KMS-11 (cell line): Measurements from ENCODE around the gene TMEM119.

Experiments used
- H2AFZ ChIP-seq: fragments of 200-600 bp; sonication (generic); 2 replicates; pipeline ENCODE4 v1.6.1; 2016; ENCODE audit warnings: antibody characterized with exemption, mixed run types, low read depth
- H3K27ac ChIP-seq: fragments of 200-600 bp; sonication (generic); 2 replicates; pipeline ENCODE4 v1.6.1; 2016; ENCODE audit warnings: mild to moderate bottlenecking, mixed run types
- H3K27me3 ChIP-seq: fragments of 200-600 bp; sonication (generic); 2 replicates; pipeline ENCODE4 v1.6.1; 2017; ENCODE audit warnings: mild to moderate bottlenecking, low read depth, mixed run types, moderate library complexity; ENCODE audit not compliant: insufficient read depth
- H3K36me3 ChIP-seq: fragments of 200-600 bp; sonication (generic); 2 replicates; pipeline ENCODE4 v1.6.1; 2017; ENCODE audit warnings: mild to moderate bottlenecking, mixed run types; ENCODE audit not compliant: insufficient read depth
- H3K4me1 ChIP-seq: fragments of 200-600 bp; sonication (generic); 2 replicates; pipeline ENCODE4 v1.6.1; 2016; ENCODE audit warnings: mild to moderate bottlenecking, low read depth, mixed run types; ENCODE audit not compliant: poor library complexity, severe bottlenecking
- H3K4me2 ChIP-seq: fragments of 200-600 bp; sonication (generic); 2 replicates; pipeline ENCODE4 v1.7.0; 2016; ENCODE audit warnings: mild to moderate bottlenecking, mixed run types
- H3K4me3 ChIP-seq: fragments of 200-600 bp; sonication (generic); IDR thresholded peaks from 2 replicates; pipeline ENCODE4 v1.6.1; 2017; ENCODE audit warnings: low read depth, low read length, mixed read lengths; ENCODE audit not compliant: insufficient read depth
- H3K79me2 ChIP-seq: fragments of 200-600 bp; sonication (generic); 2 replicates; pipeline ENCODE4 v1.6.1; 2016; ENCODE audit warnings: low read depth, mixed run types; ENCODE audit not compliant: insufficient read depth
- H3K9ac ChIP-seq: fragments of 200-600 bp; sonication (generic); 2 replicates; pipeline ENCODE4 v1.6.1; 2016; ENCODE audit warnings: mild to moderate bottlenecking, mixed run types
- H4K20me1 ChIP-seq: fragments of 200-600 bp; sonication (generic); 2 replicates; pipeline ENCODE4 v1.6.1; 2016; ENCODE audit warnings: mild to moderate bottlenecking, mixed run types; ENCODE audit not compliant: insufficient read depth
- TF ChIP-seq, protein P1 (sequence below): fragments of 200-600 bp; sonication (generic); conservative IDR thresholded peaks from 2 replicates; pipeline ENCODE4 v1.6.1; 2017; ENCODE audit warnings: low read depth, mild to moderate bottlenecking, antibody characterized with exemption, low read length, moderate library complexity, mixed read lengths

The TMEM119 gene

DNA sequence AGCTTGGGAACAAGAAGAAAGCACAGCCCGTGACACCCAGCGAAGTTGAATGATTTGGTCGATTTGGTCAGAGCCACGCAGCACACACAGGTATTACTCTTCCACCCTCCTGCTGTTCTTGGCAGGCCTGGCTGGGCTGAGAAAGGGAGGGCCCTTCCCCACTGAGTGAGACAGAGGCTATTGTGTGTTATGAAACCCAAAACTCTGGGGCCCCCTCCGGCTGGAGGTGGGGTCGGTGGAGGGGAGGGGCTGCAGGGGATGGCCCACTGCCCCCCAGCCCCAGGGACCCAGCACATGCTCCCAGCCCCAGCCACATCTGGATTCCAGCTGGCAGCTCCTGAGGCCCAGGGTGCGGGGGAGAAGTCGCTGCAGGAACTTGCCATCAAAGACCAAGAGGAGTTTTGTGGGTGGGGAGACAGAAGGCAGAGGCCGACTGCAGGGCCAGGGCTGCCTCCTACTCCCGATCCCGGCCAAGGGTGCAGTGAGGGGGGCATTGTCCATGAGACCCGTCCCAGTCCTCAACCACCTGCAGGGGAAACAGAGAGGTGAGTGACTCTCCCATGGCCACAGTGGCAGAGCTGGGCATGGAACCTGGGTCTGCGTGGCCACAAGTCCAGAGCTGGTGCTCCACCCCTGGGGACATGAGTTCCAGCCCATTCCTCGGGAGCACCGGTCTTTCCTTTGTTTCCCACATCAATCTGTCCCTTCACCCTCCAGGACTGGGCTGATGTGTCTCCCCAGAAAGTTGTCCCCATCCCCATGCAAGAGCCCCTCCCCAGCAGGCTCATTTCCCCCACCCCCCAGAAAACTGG lies 8.7 kb downstream of the TMEM119 start:
- H2AFZ ChIP-seq: no peak overlapping the region
- H4K20me1 ChIP-seq: no peaks in the 10 kb centered on the region
- no peak overlapping the region for H3K27ac ChIP-seq
- no peaks in the 10 kb centered on the region for H3K27me3 ChIP-seq
- TF ChIP-seq, protein P1, sequence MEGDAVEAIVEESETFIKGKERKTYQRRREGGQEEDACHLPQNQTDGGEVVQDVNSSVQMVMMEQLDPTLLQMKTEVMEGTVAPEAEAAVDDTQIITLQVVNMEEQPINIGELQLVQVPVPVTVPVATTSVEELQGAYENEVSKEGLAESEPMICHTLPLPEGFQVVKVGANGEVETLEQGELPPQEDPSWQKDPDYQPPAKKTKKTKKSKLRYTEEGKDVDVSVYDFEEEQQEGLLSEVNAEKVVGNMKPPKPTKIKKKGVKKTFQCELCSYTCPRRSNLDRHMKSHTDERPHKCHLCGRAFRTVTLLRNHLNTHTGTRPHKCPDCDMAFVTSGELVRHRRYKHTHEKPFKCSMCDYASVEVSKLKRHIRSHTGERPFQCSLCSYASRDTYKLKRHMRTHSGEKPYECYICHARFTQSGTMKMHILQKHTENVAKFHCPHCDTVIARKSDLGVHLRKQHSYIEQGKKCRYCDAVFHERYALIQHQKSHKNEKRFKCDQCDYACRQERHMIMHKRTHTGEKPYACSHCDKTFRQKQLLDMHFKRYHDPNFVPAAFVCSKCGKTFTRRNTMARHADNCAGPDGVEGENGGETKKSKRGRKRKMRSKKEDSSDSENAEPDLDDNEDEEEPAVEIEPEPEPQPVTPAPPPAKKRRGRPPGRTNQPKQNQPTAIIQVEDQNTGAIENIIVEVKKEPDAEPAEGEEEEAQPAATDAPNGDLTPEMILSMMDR: no peak
- H3K4me2 ChIP-seq: no peak overlapping the region
- no peaks in the 10 kb centered on the region for H3K79me2 ChIP-seq
- H3K4me3 ChIP-seq: no peak overlapping the region
- no peak overlapping the region for H3K9ac ChIP-seq
- H3K36me3 ChIP-seq: no peaks in the 10 kb centered on the region
- peaks cover 14% of the 10 kb centered on the region for H3K4me1 ChIP-seq

- no peak overlapping the region for H2AFZ ChIP-seq
- H3K36me3 ChIP-seq: no peaks in the 10 kb centered on the region
- no peak overlapping the region for H3K9ac ChIP-seq
- H3K27me3 ChIP-seq: no peaks in the 10 kb centered on the region
- no peaks in the 10 kb centered on the region for H3K79me2 ChIP-seq
- TF ChIP-seq, protein P1: no peak
- peaks cover 18% of the 10 kb centered on the region for H3K4me1 ChIP-seq
- H4K20me1 ChIP-seq: no peaks in the 10 kb centered on the region
- no peak overlapping the region for H3K4me3 ChIP-seq
- H3K4me2 ChIP-seq: no peak overlapping the region
- H3K27ac ChIP-seq: no peak overlapping the region
Measured at GRCh38 chr12:108587826-108588225, 10.1 kb downstream of the TMEM119 start.

GRCh38 chr12:108586306-108586705 lies 11.6 kb downstream of the TMEM119 start:
- Histone ChIP-seq H3K9ac (no peak overlapping the region), H3K4me3 (no peak overlapping the region), H3K27me3 (no peaks in the 10 kb centered on the region), H3K36me3 (no peaks in the 10 kb centered on the region), H4K20me1 (no peaks in the 10 kb centered on the region), H3K27ac (no peak overlapping the region), H2AFZ (no peak overlapping the region), H3K79me2 (no peaks in the 10 kb centered on the region), H3K4me1 (peaks cover 18% of the 10 kb centered on the region), H3K4me2 (no peak overlapping the region)
- TF ChIP-seq, protein P1: no peak

DNA sequence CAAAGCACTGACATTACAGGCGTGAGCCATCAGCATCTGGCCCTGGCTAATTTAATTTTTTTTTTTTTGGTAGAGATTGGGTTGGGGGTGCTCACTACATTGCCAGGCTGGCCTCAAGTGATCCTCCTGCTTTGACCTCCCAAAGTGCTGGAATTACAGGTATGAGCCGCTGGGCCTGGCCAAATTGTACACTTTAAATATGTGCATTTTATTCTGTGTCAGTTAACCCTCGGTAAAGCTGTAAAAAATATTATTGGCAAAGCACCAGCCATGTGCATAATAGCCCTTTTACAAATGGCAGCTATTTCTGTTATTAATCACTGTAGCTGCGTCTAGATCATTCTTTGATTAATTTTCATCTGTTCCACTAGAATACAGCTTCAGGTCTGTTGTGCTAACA lies 12.0 kb downstream of the TMEM119 start:
- no peak overlapping the region for H3K4me2 ChIP-seq
- H3K9ac ChIP-seq: no peak overlapping the region
- H3K27me3 ChIP-seq: no peaks in the 10 kb centered on the region
- H3K4me3 ChIP-seq: no peak overlapping the region
- H3K79me2 ChIP-seq: no peaks in the 10 kb centered on the region
- peaks cover 18% of the 10 kb centered on the region for H3K4me1 ChIP-seq
- H3K27ac ChIP-seq: no peak overlapping the region
- H4K20me1 ChIP-seq: no peaks in the 10 kb centered on the region
- H3K36me3 ChIP-seq: no peaks in the 10 kb centered on the region
- no peak overlapping the region for H2AFZ ChIP-seq
- TF ChIP-seq, protein P1: no peak
